ENCODE results near the gene CAND2.
"Not testable (repeated sequence)": the region's sequence is repeated elsewhere in the genome, so short reads cannot be mapped to it uniquely, and the experiment has no call there.

Gene CAND2

GRCh38 chr3:12841970-12842328, 45.5 kb downstream of the CAND2 start:
- no peak for DNase-seq (ENCODE audit: low spot score)
- in situ Hi-C loops (cut with MboI; ENCODE audit: low pct_unique_long_range_greater_than_20kb, low sequenced_read_pairs, unreplicated experiment) = no loop called here
- TF ChIP-seq CTCF (IDR thresholded peaks at IDR 0.05; ENCODE audit: extremely low read depth, insufficient read depth, missing control alignments) = no peak

- DNase-seq (ENCODE audit: low spot score) = no peak
- in situ Hi-C loops (cut with MboI; ENCODE audit: low pct_unique_long_range_greater_than_20kb, low sequenced_read_pairs, unreplicated experiment) = no loop called here
- no peak for TF ChIP-seq CTCF (IDR thresholded peaks at IDR 0.05; ENCODE audit: extremely low read depth, insufficient read depth, missing control alignments)
Measured at GRCh38 chr3:12842469-12842868, 46.0 kb downstream of the CAND2 start.

GRCh38 chr3:12845811-12846210, 49.3 kb downstream of the CAND2 start:
- DNase-seq (ENCODE audit: low spot score) = no peak
- in situ Hi-C loops (cut with MboI; ENCODE audit: low pct_unique_long_range_greater_than_20kb, low sequenced_read_pairs, unreplicated experiment) = no loop called here
- no peak for TF ChIP-seq CTCF (IDR thresholded peaks at IDR 0.05; ENCODE audit: extremely low read depth, insufficient read depth, missing control alignments)

GRCh38 chr3:12852201-12852600, 55.7 kb downstream of the CAND2 start:
- in situ Hi-C loops (cut with MboI; ENCODE audit: low pct_unique_long_range_greater_than_20kb, low sequenced_read_pairs, unreplicated experiment) = no loop called here
- TF ChIP-seq CTCF (IDR thresholded peaks at IDR 0.05; ENCODE audit: extremely low read depth, insufficient read depth, missing control alignments) = no peak
- no peak for DNase-seq (ENCODE audit: low spot score)

- DNase-seq (ENCODE audit: low spot score); in situ Hi-C loops (cut with MboI; ENCODE audit: low pct_unique_long_range_greater_than_20kb, low sequenced_read_pairs, unreplicated experiment): not testable (repeated sequence)
Measured at GRCh38 chr3:12853847-12854246, 57.4 kb downstream of the CAND2 start.

GRCh38 chr3:12854565-12854964, 58.1 kb downstream of the CAND2 start:
- in situ Hi-C loops (cut with MboI; ENCODE audit: low pct_unique_long_range_greater_than_20kb, low sequenced_read_pairs, unreplicated experiment) = no loop called here
- DNase-seq (ENCODE audit: low spot score) = no peak
- no peak for TF ChIP-seq CTCF (IDR thresholded peaks at IDR 0.05; ENCODE audit: extremely low read depth, insufficient read depth, missing control alignments)

GRCh38 chr3:12856626-12857025, 60.1 kb downstream of the CAND2 start:
- no peak for TF ChIP-seq CTCF (IDR thresholded peaks at IDR 0.05; ENCODE audit: extremely low read depth, insufficient read depth, missing control alignments)
- in situ Hi-C loops (cut with MboI; ENCODE audit: low pct_unique_long_range_greater_than_20kb, low sequenced_read_pairs, unreplicated experiment) = no loop called here
- no peak for DNase-seq (ENCODE audit: low spot score)

All from GM13977 (cell line).